ENCODE measurements around the gene ADGRD1.

DNA sequence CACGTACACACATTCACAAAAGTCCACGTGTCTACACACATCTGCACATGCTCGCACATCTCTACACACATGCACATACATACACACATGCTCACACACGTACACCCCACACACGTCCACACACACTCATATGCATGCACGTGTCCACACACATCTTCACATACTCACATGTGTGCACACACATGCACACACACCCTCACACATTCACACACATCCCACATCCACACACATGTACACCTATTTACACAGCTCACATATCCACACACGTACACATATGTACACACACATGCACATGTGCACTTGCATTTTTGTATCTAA lies 3.6 kb downstream of the ADGRD1 start:
- TF ChIP-seq POLR2A (IDR thresholded peaks at IDR 0.05; ENCODE audit: low read depth, low read length) = no peak
- no peak for TF ChIP-seq POLR2AphosphoS5 (IDR thresholded peaks at IDR 0.05; ENCODE audit: low read depth, low read length)
- no peak for TF ChIP-seq SPI1 (IDR thresholded peaks at IDR 0.05; ENCODE audit: low read depth, low read length)
- TF ChIP-seq TAF1 (IDR thresholded peaks at IDR 0.05; ENCODE audit: low read depth, low read length) = no peak
- no peak for TF ChIP-seq POU2F2 (IDR thresholded peaks at IDR 0.05; ENCODE audit: low read depth, low read length)
- no peak for TF ChIP-seq PAX5 (IDR thresholded peaks at IDR 0.05; ENCODE audit: insufficient read depth, low read length, severe bottlenecking)
